GM21360 (cell line): ENCODE measurements around the gene GAST.

Experiments used
- ATAC-seq: cut with Tn5 transposase; IDR thresholded peaks from one replicate; pipeline ENCODE4 v1.9.1; 2021; ENCODE audit warnings: mild to moderate bottlenecking, moderate library complexity; ENCODE audit not compliant: unreplicated experiment

Gene GAST

DNA sequence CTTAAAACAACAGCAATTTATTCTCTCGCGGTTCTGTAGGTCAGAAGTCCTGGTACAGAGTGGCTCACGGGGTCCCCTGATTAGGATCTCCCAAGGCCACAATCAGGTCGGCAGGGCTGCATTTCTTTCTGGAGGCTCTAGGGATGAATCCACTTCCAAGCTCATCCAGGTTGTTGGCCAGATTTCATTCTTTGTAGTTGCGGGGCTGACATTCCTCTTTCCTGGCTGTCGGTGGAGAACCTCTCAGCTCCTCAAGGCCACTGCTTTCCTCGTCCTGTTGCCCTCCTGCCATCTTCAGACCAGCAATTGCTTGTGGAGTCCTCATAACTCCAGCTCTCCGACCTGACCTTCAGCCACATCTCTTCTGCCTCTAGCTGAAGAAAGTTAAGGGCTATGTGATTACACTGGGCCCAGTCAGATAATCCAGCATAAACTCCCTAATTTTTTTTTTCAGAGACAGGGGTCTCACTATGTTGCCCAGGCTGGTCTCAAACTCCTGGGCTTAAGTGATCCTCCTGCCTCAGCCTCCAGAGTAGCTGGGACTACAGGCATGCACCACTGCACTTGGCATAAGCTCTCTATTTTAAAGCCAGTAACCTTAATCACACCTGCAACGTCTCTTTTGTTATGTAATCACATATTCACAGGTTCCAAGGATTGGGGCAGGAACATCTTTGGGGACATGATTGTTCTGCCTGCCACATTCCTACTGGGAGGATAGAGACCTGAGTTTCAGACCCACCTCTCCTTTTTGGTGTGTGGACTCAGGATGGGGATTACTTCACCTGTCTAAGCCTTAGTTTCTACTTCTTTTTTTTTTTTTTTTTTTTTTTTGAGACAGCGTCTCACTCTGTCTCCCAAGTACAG lies 4.1 kb upstream of the GAST start:
- ATAC-seq = no peak

GRCh38 chr17:41710472-41711090 lies 1.6 kb upstream of the GAST start:
- ATAC-seq = no peak

DNA sequence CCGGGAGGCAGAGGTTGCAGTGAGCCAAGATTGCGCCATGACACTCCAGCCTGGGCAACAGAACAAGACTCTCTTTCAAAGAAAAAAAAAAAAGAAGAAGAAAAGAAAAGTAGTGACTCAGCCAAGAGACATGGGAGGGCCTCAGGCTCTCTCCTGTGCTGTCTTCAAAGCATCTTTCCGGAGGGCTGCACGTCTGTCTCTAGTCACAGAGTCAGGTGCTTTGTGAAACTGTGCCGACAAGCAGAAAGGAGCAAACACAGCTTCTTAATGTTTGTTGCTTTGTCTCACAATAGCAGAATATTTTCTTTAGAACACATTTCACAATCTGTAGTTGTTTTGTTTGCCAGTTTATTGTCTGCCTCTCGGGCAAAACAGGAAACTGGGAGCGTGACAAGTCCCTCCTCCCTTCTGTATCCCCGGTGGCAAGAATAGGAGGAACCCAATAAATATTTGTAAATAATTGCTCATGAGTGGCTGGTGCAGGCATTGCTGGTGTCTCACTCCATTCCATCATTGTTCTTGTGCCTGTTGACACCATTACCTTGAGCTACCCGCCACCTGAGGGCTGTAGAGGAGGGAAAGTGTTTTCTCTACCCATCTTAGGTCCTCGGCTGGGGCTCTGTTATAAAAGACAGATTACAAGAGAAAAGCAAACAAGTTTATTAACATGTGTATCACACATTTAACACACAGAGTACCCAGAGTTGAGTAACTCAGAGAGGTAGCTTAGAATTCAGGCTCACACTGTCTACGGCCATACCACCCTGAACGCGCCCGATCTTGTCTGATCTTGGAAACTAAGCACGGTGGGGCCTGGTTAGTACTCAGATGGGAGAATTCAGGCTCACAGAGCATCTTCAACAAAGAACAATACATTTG lies 5.5 kb downstream of the GAST start:
- no peak for ATAC-seq

- no peak for ATAC-seq
Observed at GRCh38 chr17:41718287-41718645, 6.1 kb downstream of the GAST start.

GRCh38 chr17:41722231-41722630 lies 10.1 kb downstream of the GAST start:
- no peak for ATAC-seq

DNA sequence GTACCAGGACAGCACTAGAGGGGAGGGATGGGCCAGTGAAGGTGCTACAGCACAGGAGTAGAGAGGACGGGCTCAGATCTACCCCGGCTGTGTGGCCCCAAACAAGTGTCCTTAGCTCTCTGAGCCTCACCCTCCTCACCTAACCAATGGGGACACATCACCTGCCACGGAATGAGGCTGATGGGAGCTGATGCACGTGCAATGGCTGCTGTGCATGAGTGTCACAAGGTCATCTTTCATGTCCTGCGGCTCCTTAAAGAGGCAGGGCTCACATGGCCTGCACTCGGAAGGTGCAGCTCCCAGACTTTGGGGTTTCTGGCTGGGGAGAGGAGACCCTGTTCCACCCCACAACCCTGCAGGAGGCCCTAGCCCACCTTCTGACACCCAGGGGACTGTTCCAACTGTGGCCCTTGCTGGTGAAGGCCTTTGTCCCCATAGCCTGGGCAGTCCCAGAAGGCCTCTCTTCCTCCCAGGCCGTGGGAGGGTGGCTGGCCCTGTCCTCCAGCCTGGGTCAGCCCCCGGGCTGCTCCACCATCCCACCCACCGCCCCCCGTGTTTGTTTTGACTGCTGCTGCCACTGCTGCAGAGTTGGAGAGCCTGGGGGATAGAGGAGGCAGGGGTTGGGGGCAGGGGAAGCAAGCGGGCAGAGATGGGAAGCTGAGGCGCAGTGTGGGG lies 11.8 kb downstream of the GAST start:
- ATAC-seq = no peak

DNA sequence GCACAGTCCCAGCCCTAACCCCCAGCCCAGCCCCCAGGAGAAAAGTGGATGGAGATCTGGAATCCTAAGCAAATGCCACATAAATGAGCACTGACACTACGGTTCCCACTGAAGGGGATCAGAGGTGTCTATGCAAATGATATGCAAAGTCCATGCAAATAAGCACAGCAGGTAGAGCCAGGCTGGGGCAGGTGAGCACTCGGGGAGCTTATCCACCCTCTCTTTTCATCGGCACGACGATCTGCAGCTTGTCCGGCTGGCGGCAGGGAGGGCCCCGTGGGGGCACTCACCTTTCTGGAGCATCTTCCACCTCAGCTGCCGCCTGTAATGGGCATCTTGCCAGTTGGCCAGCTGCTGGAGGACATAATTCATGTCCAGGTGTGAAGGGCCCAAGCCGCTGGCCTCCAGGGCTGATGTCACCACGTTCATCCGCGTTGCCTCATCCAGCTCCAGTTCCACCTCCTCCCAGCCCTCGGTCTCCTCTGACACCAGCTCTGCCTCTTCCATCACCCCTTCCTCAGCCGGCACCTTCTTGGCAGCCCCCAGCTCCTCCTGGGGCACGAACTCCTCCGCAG lies 12.4 kb downstream of the GAST start:
- ATAC-seq = no peak

GRCh38 chr17:41725134-41725533 lies 13.0 kb downstream of the GAST start:
- ATAC-seq = no peak

GRCh38 chr17:41728056-41728455 lies 15.9 kb downstream of the GAST start:
- no peak for ATAC-seq

DNA sequence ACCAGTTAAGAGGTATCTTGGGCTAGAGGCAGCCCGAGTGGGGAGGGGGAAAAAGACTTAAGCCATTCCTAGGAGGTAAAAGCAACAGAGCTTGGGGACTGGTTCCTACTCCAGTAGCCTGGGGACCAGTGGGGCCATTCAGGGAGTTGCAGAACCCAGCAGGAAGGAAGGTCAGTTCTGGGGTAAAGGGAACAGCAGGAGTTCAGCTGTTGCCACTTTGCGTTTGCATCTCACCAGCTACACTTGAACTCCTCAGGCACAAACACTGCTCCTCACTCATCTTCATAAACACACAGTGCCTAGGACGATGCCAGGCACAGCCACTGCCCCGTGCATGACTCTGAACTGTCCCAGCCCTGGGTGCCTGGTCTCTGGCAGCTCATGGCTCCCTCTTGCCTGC lies 18.3 kb downstream of the GAST start:
- no peak for ATAC-seq

GRCh38 chr17:41731836-41732235 lies 19.7 kb downstream of the GAST start:
- ATAC-seq = no peak

GRCh38 chr17:41733348-41734138 lies 21.4 kb downstream of the GAST start:
- no peak for ATAC-seq

- no peak for ATAC-seq
Observed at GRCh38 chr17:41734139-41734948, 22.2 kb downstream of the GAST start, which contains the start of gene HAP1. Gene HAP1, minus strand, starts transcription at chr17:41734643. Its CDS starts 9 bp downstream, at chr17:41734634.

DNA sequence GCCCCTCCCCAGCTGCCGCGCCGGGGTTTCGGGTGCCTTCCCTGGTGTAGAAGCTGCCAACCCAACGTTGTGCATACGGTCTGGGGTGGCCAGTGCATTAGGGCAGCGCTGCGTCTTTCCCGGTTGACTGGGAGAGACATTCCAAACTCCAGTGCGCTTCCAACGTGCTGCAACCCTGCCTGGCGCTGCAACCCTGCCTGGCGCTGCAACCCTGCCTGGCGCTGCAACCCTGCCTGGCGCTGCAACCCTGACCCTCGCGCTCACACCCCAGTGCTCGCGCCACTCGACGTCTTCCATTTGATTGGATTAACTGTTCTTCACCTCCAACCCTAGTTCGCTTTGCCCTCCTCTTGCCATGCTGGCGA lies 22.8 kb downstream of the GAST start:
- ATAC-seq = no peak

GRCh38 chr17:41735744-41736143 lies 23.6 kb downstream of the GAST start:
- no peak for ATAC-seq

DNA sequence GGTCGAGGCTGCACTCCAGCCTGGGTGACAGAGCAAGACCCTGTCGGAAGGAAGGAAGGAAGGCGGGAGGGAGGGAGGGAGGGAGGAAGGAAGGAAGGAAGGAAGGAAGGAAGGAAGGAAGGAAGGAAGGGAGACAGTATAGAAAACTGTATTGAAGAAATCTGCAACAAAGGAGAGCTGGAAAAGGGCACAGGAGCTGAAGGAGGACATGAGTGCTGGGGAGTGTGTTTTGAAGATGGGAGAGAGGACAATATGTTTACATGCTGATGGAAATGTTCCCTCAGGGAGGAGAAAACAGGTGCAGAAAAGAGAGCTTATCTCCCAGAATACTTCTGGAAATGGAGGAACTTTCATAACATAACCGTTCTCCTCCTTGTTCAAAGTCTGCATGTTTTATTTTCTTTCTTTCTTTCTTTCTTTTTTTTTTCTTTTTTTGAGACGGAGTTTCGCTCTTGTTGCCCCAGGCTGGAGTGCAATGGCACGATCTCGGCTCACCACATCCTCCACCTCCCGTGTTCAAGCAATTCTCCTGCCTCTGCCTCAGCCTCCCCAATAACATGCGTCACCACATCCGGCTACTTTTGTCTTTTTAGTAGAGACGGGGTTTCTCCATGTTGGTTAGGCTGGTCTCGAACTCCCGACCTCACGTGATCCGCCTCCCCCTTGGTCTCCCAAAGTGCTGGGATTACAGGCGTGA lies 25.0 kb downstream of the GAST start:
- no peak for ATAC-seq

GRCh38 chr17:41737680-41738023 lies 25.5 kb downstream of the GAST start:
- ATAC-seq = no peak

DNA sequence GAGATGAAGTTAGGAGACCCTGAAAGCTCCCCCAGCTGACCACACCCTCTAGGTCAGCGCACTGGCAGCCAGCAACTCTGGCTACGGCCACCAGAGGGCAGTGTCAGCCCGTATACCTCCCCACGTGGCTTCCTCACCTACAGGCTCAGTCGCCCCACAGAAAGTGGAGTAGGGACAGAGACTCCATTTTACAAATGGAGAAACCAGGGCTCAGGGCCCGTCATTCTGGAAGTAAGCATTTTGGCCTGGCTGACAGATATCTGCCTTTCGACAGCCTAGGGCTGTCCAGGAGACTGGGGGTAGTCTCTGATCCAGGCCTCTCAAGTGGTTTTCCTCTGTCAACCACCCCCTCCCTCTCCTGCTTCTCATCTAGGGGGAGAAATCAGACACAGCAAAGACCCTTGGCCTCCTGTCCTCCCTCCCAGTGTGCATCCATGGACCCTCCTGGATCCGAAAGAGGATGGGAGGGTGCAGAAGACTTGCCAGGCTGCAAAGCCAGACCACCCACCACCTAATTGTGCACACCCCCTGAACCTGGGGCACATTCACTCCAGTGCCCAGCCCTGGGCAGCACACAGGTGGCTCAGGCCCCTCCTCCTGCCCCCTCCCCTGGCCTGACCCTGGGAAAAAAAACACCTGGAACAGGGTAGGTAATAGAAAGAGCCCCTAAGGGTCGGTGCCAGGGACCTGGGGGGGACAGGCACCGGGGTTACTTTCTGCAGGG lies 26.1 kb downstream of the GAST start:
- no peak for ATAC-seq
